ENCODE data around the gene LTBP1. TPM values are rescaled to one million over a fixed set of nuclear protein-coding genes. Genes with fewer than 3 reads are reported as not detected.
A peak's percentile ranks its signal among the peaks of the same experiment; 100 is the strongest.
"Not testable (repeated sequence)": the region's sequence is repeated elsewhere in the genome, so short reads cannot be mapped to it uniquely, and the experiment has no call there.

Gene LTBP1
- total RNA-seq, 1 donor from 2014 or later, result 111 TPM

- DNase-seq, result no peak
Observed at GRCh38 chr2:33433279-33434235, 486.8 kb downstream of the LTBP1 start.

- DNase-seq, result no peak
Observed at GRCh38 chr2:33435518-33435917, 488.8 kb downstream of the LTBP1 start.

- DNase-seq, result no peak
Observed at GRCh38 chr2:33436083-33436482, 489.3 kb downstream of the LTBP1 start.

- peak; percentile 82 for DNase-seq
Observed at GRCh38 chr2:33437297-33437696, 490.5 kb downstream of the LTBP1 start.

GRCh38 chr2:33437815-33438214 lies 491.1 kb downstream of the LTBP1 start:
- peak; percentile 80 for DNase-seq

GRCh38 chr2:33441235-33441810 lies 494.6 kb downstream of the LTBP1 start:
- DNase-seq, result peak; percentile 71

- DNase-seq, result not testable (repeated sequence)
Observed at GRCh38 chr2:33442052-33442451, 495.3 kb downstream of the LTBP1 start.

- DNase-seq, result peak; percentile 88
Observed at GRCh38 chr2:33442528-33443079, 495.9 kb downstream of the LTBP1 start.

GRCh38 chr2:33443274-33443829 lies 496.6 kb downstream of the LTBP1 start:
- no peak for DNase-seq

- peak; percentile 18 for DNase-seq
Observed at GRCh38 chr2:33444967-33445366, 498.2 kb downstream of the LTBP1 start.

- no peak for DNase-seq
Observed at GRCh38 chr2:33448220-33448899, 501.6 kb downstream of the LTBP1 start.

Small RNA genes within 50 kb of the gene (small RNA-seq; reads per million reads assigned to genes)
- not detected for gene RF00019 (ENCODE audit: low replicate concordance)
- gene RNA5SP91 (ENCODE audit: low replicate concordance), result not detected
- gene RNA5SP92 (ENCODE audit: low replicate concordance), result not detected

All from skin of body (tissue), 3 donors.